HepG2 (cell line): ENCODE results near the gene DAB2IP. TPM values are rescaled to one million over a fixed set of nuclear protein-coding genes. Genes with fewer than 3 reads are reported as not detected.
A peak's percentile ranks its signal among the peaks of the same experiment; 100 is the strongest.

Source experiments
- ATAC-seq: fragments of 200-7000 bp; cut with Tn5 transposase; 3 replicates; pipeline ENCODE4 v1.9.1; 2020; ENCODE audit warnings: mild to moderate bottlenecking, moderate library complexity
- BruUV-seq: library from RNA; stranded (reverse); fragments of 400-500 nt; replicated peaks from 2 replicates; lab custom pipeline; 2021; lab: Mats Ljungman, UMichigan
- CTCF ChIA-PET: fragments of 300-600 bp; formaldehyde crosslinking; extraction: SDS; loops from one replicate; lab custom pipeline; 2021; ENCODE audit warnings: low total read pairs, inconsistent platforms, low intra/inter-chr PET ratio; lab: Yijun Ruan, JAX
- POLR2A ChIA-PET: fragments of 350-600 bp; sonication (Branson Sonifier 250); formaldehyde crosslinking; loops from one replicate; lab custom pipeline; 2020; ENCODE audit warnings: antibody characterized with exemption, inconsistent platforms; lab: Yijun Ruan, JAX
- DNase-seq: peaks from one replicate; pipeline ENCODE4 v3.0.0-alpha.2; 2015; ENCODE audit warnings: low spot score
- FAIRE-seq: peaks from 3 replicates; lab custom pipeline; 2011; peaks lifted over from hg19 to GRCh38; lab: Jason Lieb, UNC
- H2AFZ ChIP-seq: one replicate; pipeline ENCODE4 v1.6.1; 2011; ENCODE audit warnings: low read length, inconsistent platforms
- H3K27ac ChIP-seq: fragments of 300-600 bp; 3 replicates; pipeline ENCODE4 v1.8.0; 2011; ENCODE audit warnings: mixed run types, mild to moderate bottlenecking, mixed read lengths, low read length, inconsistent platforms; ENCODE audit not compliant: insufficient read depth; ENCODE audit errors: extremely low read length
- H3K27me3 ChIP-seq, 2 experiments: fragments of 200-600 bp in 1 of 2; 2 replicates in 1 of 2; 3 replicates in 1 of 2; pipeline versions ENCODE4 v1.6.0 to v1.8.0; 2011; ENCODE audit warnings: low read length in 2 of 2, mild to moderate bottlenecking in 2 of 2, moderate library complexity in 2 of 2, inconsistent platforms in 1 of 2; ENCODE audit not compliant: insufficient read depth in 2 of 2, control insufficient read depth in 1 of 2
- H3K36me3 ChIP-seq, 2 experiments: fragments of 200-600 bp in 1 of 2; replicated peaks in 1 of 2; 2 replicates in 1 of 2; 3 replicates in 1 of 2; pipeline versions ENCODE4 v1.5.1 to v1.8.0; 2011; ENCODE audit warnings: low read length in 2 of 2, inconsistent platforms in 1 of 2; ENCODE audit not compliant: insufficient read depth in 2 of 2, control insufficient read depth in 1 of 2
- H3K4me1 ChIP-seq: 2 replicates; pipeline ENCODE4 v1.5.1; 2012; ENCODE audit warnings: low read length, inconsistent platforms; ENCODE audit not compliant: insufficient read depth
- H3K4me2 ChIP-seq: 2 replicates; pipeline ENCODE4 v1.6.0; 2011; ENCODE audit warnings: low read depth, low read length, inconsistent platforms
- H3K4me3 ChIP-seq, 3 experiments: fragments of 200-600 bp in 1 of 3; sonication (generic), shearing (Covaris generic) in 1 of 3; replicated peaks in 1 of 3; 2 replicates each; pipeline ENCODE4 v1.5.1; 2011 to 2016; ENCODE audit warnings: low read length in 3 of 3, inconsistent platforms in 2 of 3, low read depth in 2 of 3, mild to moderate bottlenecking in 2 of 3, control low read depth in 1 of 3, mixed read lengths in 1 of 3; ENCODE audit not compliant: insufficient read depth in 1 of 3
- H3K79me2 ChIP-seq: one replicate; pipeline ENCODE4 v1.6.1; 2011; ENCODE audit warnings: low read length, inconsistent platforms; ENCODE audit not compliant: insufficient read depth
- H3K9ac ChIP-seq: 2 replicates; pipeline ENCODE4 v1.6.0; 2011; ENCODE audit warnings: mild to moderate bottlenecking, low read depth, low read length, inconsistent platforms; ENCODE audit not compliant: insufficient read depth
- H3K9me3 ChIP-seq: 2 replicates; pipeline ENCODE4 v1.5.1; 2012; ENCODE audit warnings: mild to moderate bottlenecking, low read length
- H4K20me1 ChIP-seq: 2 replicates; pipeline ENCODE4 v1.6.0; 2011; ENCODE audit warnings: inconsistent platforms, mild to moderate bottlenecking, low read length, moderate library complexity; ENCODE audit not compliant: insufficient read depth
- CEBPB ChIP-seq: IDR thresholded peaks from 2 replicates; pipeline ENCODE4 v1.6.1; 2011; ENCODE audit warnings: low read depth, low read length, improper control_type of control experiment, borderline replicate concordance
- GATAD2A ChIP-seq: IDR thresholded peaks from 2 replicates; pipeline ENCODE4 v1.6.1; 2016
- HOXA5 ChIP-seq: sonication (generic); formaldehyde crosslinking; IDR thresholded peaks from 2 replicates; pipeline ENCODE4 v1.4.0; 2020; ENCODE audit warnings: missing genetic modification reagents
- NR2C2 ChIP-seq: sonication (generic); formaldehyde crosslinking; IDR thresholded peaks from 2 replicates; pipeline ENCODE4 v1.4.0; 2020; ENCODE audit warnings: missing genetic modification reagents, mild to moderate bottlenecking, moderate library complexity, borderline replicate concordance
- PAXIP1 ChIP-seq: sonication (generic); formaldehyde crosslinking; conservative IDR thresholded peaks from 2 replicates; pipeline ENCODE4 v1.4.0; 2020; ENCODE audit warnings: mild to moderate bottlenecking, missing genetic modification reagents, moderate library complexity
- THRA ChIP-seq: sonication (generic); formaldehyde crosslinking; IDR thresholded peaks from 2 replicates; pipeline ENCODE4 v1.4.0; 2020; ENCODE audit warnings: missing genetic modification reagents, borderline replicate concordance
- ZBTB44 ChIP-seq: sonication (generic); formaldehyde crosslinking; IDR thresholded peaks from 2 replicates; pipeline ENCODE4 v1.4.0; 2020; ENCODE audit warnings: missing genetic modification reagents
- ZBTB8A ChIP-seq: sonication (generic); formaldehyde crosslinking; IDR thresholded peaks from 2 replicates; pipeline ENCODE4 v1.4.0; 2020; ENCODE audit warnings: mild to moderate bottlenecking, low read depth, missing genetic modification reagents, borderline replicate concordance
- ZNF383 ChIP-seq: sonication (generic); formaldehyde crosslinking; IDR thresholded peaks from 2 replicates; pipeline ENCODE4 v1.4.0; 2020; ENCODE audit warnings: missing genetic modification reagents, mild to moderate bottlenecking, borderline replicate concordance
- ZNF598 ChIP-seq: sonication (generic); formaldehyde crosslinking; IDR thresholded peaks from 2 replicates; pipeline ENCODE4 v1.5.1; 2020; ENCODE audit warnings: mild to moderate bottlenecking, missing genetic modification reagents, borderline replicate concordance
- ZNF644 ChIP-seq: IDR thresholded peaks from 2 replicates; pipeline ENCODE4 v1.6.1; 2016; ENCODE audit warnings: low read depth
- WGBS: methylation state at CpG from one replicate; pipeline ENCODE4 v1.1.6; 2017; ENCODE audit warnings: low lambda C conversion rate; 5-methylcytosine and 5-hydroxymethylcytosine counted together
- in situ Hi-C: cut with HindIII; loops from 2 replicates; pipeline ENCODE4 v1.10.0; 2017; ENCODE audit warnings: low pct_unique_long_range_greater_than_20kb; ENCODE audit not compliant: extremely low pct_ligation_motif_present
- intact Hi-C: fragments of 100-400 bp; cut with micrococcal nuclease; formaldehyde crosslinking; loops from one replicate; pipeline ENCODE4 v1.10.0; 2022; ENCODE audit not compliant: unreplicated experiment
- polyA plus RNA-seq, 8 experiments: library from polyadenylated mRNA; depleted of rRNA in 3 of 8; stranded (reverse) in 7 of 8; unstranded in 1 of 8; fragments of >200 nt; fragmentation: Illumina TruSeq in 4 of 8; extraction: Trizol in 4 of 8; gene quantifications; 2 replicates each; pipeline versions ENCODE4 v1.2.1 to v1.2.3, GENCODE V29; 2011 to 2016; ENCODE audit warnings: low read depth in 4 of 8, missing spikeins in 1 of 8, mixed read lengths in 1 of 8; ENCODE audit not compliant: insufficient read depth in 1 of 8
- total RNA-seq, 5 experiments: library from RNA; depleted of rRNA; stranded (reverse); fragments of >200 nt; fragmentation: Illumina TruSeq; extraction: Trizol; gene quantifications; 2 replicates each; pipeline ENCODE4 v1.2.3, GENCODE V29; 2016; ENCODE audit warnings: low read depth in 1 of 5

DAB2IP gene
- total and polyA plus RNA-seq, 2 of the 13 experiments (the other 11 are each of a cell fraction or from before 2014, with no cell fraction given): 25.3 to 37.9 TPM

GRCh38 chr9:121830441-121831140, 179.2 kb downstream of the DAB2IP start:
- BruUV-seq: no TSS peak
- H3K9me3 ChIP-seq: no peaks in the 10 kb centered on the region
- peak; percentile 66 for DNase-seq
- ATAC-seq: peak; percentile 90
- CTCF ChIA-PET: no interaction called here
- no peak overlapping the region for H3K9ac ChIP-seq
- H3K27me3 ChIP-seq: peaks cover under 1 to 2% of the 10 kb centered on the region in 2 experiments; a peak in 1 of 5 replicates
- intact Hi-C loops: no loop called here
- H3K27ac ChIP-seq: no peak overlapping the region
- no peak overlapping the region for H3K4me3 ChIP-seq
- peaks cover 17% of the 10 kb centered on the region for H3K4me1 ChIP-seq
- H3K79me2 ChIP-seq: no peaks in the 10 kb centered on the region
- H3K4me2 ChIP-seq: no peak overlapping the region
- in situ Hi-C loops: no loop called here
- 0 out of 2 replicates have a peak, but pooled peaks have one; percentile 29 for TF ChIP-seq NR2C2 (CRISPR knock-in tag)
- TF ChIP-seq HOXA5 (CRISPR knock-in tag): no peak
- 0 out of 2 replicates have a peak, but pooled peaks have one; percentile 17 for TF ChIP-seq PAXIP1 (CRISPR knock-in tag)
- TF ChIP-seq ZNF383 (CRISPR knock-in tag): no peak
- TF ChIP-seq ZBTB44: no peak
- peak; percentile 53; the same call in 1 of the 2 replicates for TF ChIP-seq THRA (CRISPR knock-in tag)
- TF ChIP-seq ZNF644 (CRISPR knock-in tag): peak; percentile 91
- peak; percentile 42; the same call in 1 of the 2 replicates for TF ChIP-seq CEBPB
- 0 out of 2 replicates have a peak, but pooled peaks have one; percentile 13 for TF ChIP-seq GATAD2A (CRISPR knock-in tag)
- no peak for TF ChIP-seq ZBTB8A (CRISPR knock-in tag)
- no peak for TF ChIP-seq ZNF598 (CRISPR knock-in tag)
- TF ChIP-seq, all 625 proteins: peak for 6
- POLR2A ChIA-PET: no interaction called here
- Histone ChIP-seq H3K36me3 (no peaks in the 10 kb centered on the region), H2AFZ (no peak overlapping the region), H4K20me1 (no peaks in the 10 kb centered on the region)
- 100% methylated on average over 1 of the region's 3 CpGs for WGBS
- FAIRE-seq: no peak
